Hematopoietic multipotent progenitor cell treated with erythropoietin and hydrocortisone succinate and interleukin-3 and kit ligand, for 8 days (in vitro differentiated cells): Measurements from ENCODE around the gene PEX26.
"Not testable (repeated sequence)": the region's sequence is repeated elsewhere in the genome, so short reads cannot be mapped to it uniquely, and the experiment has no call there.

Experiments
- DNase-seq: peaks from one replicate; pipeline ENCODE4 v3.0.0-alpha.2; 2015

The PEX26 gene

DNA sequence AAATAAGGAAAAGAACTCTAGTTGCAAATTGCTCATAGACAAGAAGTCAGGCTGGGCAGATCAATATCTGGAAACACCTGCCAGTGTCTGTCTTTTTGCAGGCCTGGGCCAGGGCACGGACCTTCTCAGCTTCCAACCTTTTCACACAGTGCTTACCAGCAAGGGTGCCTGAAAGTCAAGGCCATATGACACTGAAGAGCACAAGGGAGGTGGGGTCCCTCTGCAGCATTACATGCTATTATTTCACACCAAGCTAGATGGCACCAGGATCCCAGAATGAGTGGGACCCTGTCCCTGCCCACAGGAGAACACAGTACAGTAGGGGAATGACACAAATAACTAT, 5.9 kb upstream of the PEX26 start:
- DNase-seq = no peak

GRCh38 chr22:18073467-18073866, 4.3 kb upstream of the PEX26 start:
- DNase-seq = no peak

- DNase-seq = not testable (repeated sequence)
Observed at GRCh38 chr22:18073927-18074326, 3.9 kb upstream of the PEX26 start.

DNA sequence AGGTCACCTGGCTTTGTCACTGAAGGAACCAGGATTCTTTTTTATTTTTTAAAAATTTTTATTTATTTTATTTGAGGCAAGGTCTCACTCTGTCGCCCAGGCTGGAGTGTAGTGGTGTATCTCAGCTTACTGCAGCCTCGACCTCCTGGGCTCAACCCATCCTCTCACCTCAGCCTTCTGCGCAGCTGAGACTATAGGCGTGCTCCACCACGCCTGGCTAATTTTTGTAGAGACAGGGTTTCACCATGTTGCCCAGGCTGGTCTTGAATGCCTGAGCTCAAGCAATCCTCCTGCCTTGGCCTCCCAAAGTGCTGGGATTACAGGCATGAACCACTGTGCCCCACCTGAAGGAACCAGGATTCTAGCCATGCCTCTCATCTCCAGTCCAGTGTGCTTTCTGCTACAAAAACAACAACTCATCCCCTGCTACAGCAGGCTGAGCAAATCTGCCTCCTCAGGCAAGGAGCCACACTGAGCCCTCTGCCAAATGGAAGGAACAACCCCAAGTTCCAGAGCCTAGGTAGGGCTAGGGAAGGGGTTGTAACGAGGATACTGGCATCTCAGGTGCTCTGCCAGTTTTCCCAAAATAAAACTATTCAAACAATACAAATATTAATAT, 2.6 kb upstream of the PEX26 start:
- DNase-seq = no peak

DNA sequence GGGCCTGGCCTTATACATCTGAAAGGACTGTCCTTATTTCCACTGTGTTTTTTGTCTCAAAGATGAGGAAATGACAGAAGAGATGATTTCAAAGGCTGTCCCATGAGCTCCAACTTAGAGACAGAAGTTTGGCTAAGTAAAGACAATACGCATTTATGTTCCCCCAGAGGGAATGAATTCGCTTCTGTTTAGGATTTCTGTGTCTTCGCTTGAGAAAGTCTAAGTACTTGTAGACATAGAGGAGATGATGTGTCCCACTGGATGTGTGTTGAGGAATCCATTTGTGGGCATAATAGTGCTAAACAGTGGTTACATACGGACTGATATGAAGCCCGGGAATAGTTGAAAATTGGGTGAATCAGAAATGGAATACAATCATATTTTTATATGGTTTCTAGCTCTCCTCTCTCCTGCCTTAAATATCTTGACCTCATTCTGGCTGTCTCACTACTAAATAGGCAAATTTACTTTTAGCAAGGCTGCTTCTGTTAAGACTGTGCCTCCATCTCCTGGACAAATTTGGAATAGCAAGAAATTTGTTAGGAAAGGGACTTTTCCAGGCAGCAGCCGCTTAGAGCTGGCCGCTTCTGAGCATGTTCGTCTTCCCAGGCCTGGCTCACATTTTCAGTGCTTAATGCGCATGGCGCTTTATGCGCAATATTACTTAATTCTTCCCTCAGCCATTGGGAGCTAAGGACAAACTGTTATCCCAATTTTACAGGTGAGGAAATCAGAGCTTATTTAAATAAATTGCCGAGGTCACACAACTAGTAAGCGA, 1.9 kb upstream of the PEX26 start:
- DNase-seq = peak; percentile 88

- peak; percentile 6 for DNase-seq
Observed at GRCh38 chr22:18077087-18077638, 627 bp upstream of the PEX26 start.

DNA sequence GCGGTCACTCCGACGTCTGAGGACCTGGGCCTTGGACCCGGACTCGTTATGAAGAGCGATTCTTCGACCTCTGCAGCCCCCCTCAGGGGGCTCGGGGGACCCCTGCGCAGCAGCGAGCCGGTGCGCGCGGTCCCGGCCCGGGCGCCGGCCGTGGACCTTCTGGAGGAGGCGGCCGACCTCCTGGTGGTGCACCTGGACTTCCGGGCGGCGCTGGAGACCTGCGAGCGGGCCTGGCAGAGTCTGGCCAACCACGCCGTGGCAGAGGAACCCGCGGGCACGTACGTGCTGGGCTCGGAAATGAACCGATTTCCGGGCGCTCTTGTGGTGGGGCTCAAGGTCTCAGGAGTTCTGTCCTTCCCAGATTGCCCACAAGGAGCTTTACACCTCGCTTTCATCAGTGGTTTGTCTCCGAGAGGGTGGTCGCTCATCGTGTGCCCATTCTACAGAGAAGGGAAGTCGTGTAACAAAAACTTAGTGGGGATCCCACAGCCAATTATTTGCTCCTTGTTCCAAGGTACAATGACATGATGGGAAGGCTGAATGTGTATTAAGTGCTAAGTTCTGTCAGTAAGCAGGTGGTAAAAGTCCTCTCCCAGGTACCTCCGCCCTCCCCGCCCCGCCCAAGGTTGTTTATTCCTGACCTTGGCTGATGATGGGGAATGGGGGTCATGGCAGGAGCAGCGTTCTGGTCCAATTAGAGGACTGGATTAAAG, 695 bp downstream of the PEX26 start:
- DNase-seq = peak; percentile 59

GRCh38 chr22:18079706-18080233, 2.0 kb downstream of the PEX26 start:
- DNase-seq = no peak

DNA sequence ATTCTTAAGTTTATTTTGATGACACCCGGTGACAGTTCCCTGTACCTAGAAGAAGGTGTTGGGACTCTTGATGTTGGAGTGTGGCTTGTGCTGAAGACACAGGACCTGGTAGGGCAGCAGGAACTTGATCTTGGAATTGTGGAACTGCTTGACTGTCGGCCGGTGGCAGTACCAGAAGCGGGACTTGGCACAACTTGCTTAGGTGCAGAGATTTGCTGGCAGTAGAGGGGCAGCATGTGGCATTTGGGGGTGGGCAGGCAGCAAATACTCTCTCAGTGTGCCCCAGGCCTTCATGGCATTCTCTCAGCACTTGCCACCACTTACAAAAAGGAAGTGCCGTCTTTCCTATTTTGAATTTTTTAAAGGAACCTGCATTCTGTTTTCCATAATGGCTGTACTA, 3.6 kb downstream of the PEX26 start:
- DNase-seq = no peak

GRCh38 chr22:18082467-18082866, 4.7 kb downstream of the PEX26 start:
- DNase-seq = no peak

- DNase-seq = no peak
Observed at GRCh38 chr22:18083406-18083805, 5.6 kb downstream of the PEX26 start.

DNA sequence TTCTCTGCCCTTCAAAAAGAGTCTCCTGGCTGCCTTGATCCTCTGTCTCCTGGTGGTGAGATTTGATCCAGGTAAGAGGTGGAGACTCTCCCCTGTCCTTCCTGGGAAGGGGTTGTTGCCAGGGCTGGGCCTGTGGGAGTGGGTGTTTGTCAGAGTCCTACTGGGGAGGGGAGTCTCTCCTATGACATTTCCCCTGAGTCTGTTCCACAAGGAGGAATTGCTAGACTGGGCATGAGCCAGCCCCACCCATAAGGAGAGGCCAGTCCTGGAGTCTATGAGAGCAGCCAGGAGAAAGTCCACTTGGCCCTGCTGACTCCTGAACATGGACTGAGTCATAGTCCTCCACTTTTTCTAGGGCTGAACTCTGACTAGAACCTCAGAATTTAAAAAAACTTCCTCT, 7.4 kb downstream of the PEX26 start:
- no peak for DNase-seq

GRCh38 chr22:18087350-18087855, 9.6 kb downstream of the PEX26 start:
- no peak for DNase-seq

DNA sequence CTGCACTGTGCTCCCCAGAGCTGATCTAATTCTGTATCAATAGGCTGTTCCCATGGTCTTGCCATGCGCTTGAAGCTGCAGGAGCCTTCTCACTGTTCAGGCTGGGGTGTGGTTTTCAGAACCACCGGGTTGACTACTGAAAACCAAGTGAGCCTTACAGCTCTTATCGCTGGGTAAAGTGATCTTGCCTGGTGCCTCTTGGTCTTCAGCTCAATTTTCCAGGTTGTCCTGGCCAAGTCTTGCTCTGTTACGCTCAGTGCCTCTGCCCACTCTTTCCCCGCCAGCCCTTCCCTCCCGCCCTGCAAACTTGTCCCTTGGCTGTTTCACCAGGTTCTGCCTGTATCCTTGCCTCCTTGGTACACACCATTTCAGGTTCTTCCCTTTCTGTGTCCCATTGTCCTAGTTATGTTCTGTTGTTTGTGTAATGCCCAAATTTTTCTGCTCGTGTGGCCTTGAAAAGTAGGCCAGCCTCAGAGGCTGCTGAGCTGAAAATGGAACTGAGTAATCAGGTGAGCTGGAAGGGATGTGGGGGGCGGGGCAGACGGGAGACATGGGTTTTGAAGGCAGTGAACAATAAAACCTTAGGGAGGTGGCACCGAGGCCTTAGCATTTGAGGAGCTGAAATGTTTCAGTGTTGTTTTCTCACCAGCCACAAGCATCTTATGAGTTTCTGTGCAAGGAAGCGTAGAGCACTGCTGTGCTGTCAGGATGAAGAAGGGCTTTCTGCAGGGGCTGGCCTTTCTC, 11.2 kb downstream of the PEX26 start:
- no peak for DNase-seq

- no peak for DNase-seq
Observed at GRCh38 chr22:18090286-18090685, 12.5 kb downstream of the PEX26 start.

DNA sequence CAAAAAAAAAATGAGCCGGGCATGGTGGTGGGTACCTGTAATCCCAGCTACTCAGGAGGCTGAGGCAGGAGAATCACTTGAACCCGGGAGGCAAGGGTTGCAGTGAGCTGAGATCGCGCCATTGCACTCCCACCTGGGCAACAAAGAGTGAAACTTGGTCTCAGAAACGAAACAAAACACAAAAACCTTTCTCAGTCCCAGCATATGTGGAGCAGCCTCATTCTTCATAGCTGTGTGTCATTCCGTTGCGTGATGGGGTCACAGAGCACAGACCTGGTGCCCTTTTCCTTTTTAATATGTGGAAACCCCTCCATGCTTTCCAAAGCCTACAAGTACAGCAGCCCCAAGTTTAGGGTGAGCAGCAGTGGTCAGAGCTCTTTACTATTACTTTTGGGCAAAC, 13.7 kb downstream of the PEX26 start:
- no peak for DNase-seq

DNA sequence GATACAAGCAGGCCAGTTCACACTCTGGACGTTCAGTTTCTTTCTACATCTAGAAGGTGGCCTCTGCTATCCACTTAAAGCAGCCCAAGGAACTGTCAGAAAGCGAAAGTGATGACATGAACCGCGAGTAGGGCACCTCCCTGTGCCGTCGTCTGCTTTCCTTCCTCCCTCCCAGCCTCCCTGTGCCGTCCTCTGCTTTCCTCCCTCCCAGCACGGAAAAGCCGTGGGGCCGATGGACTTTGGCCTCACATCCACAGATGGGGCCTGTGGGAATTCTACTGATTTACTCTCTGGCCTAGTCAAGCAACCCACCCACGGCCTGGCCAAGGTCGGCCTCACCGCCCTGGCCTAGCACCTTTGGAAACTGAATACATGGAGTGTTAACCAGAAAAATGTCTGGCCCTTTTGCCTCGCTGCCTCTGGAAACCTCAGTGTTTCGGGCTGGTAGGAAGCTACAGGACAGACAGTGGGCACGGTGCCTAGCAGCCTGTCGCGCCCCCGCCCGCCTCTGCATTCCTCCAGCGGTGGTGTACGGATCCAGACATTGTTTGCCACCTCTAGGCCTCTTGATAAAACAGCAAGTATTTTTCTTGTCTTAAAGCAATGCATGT, 14.2 kb downstream of the PEX26 start:
- DNase-seq = peak; percentile 36

- DNase-seq = no peak
Observed at GRCh38 chr22:18093661-18094060, 15.9 kb downstream of the PEX26 start.

GRCh38 chr22:18095101-18095805, 17.5 kb downstream of the PEX26 start:
- DNase-seq = no peak

- DNase-seq = no peak
Observed at GRCh38 chr22:18096823-18097222, 19.0 kb downstream of the PEX26 start.

GRCh38 chr22:18100781-18101180, 23.0 kb downstream of the PEX26 start:
- DNase-seq = no peak

DNA sequence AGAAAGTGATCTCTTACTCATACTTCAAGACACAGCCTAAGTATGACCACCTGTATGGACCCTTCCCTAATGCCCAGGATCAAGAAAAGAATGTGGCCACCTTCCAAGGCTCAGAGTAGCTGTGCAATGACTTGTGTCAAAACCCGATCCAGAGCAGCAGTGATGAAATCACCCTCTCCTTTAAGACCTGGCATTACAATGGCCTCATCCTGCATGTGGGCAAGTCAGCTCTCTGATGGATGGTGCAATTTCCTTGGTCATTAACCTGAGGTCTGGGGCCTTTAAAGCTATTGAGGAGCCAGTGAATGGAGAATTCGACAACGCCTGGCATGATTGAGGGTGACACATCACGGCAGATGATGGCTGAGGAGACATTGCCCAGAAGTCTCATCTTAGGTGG, 23.7 kb downstream of the PEX26 start:
- no peak for DNase-seq
